HG02884 (cell line): ENCODE data around the gene MYH6.

Experiments used
- ATAC-seq: cut with Tn5 transposase; IDR thresholded peaks from one replicate; pipeline ENCODE4 v1.9.1; 2021; ENCODE audit warnings: mild to moderate bottlenecking, moderate library complexity; ENCODE audit not compliant: unreplicated experiment

Gene MYH6

GRCh38 chr14:23379366-23380196 is 28.5 kb downstream of the MYH6 start:
- no peak for ATAC-seq

GRCh38 chr14:23378612-23379220 is 29.4 kb downstream of the MYH6 start:
- ATAC-seq, result no peak

GRCh38 chr14:23377573-23378563 is 30.2 kb downstream of the MYH6 start:
- ATAC-seq, result no peak

GRCh38 chr14:23377198-23377550 is 30.9 kb downstream of the MYH6 start:
- ATAC-seq, result no peak

- ATAC-seq, result no peak
These were observed 31.4 kb downstream of the MYH6 start, which contains the start of gene CMTM5 for GRCh38 chr14:23376482-23377197. Gene CMTM5 (plus strand): TSS chr14:23377046. CDS start chr14:23377252, 206 bp downstream.

GRCh38 chr14:23375527-23376251 is 32.4 kb downstream of the MYH6 start:
- no peak for ATAC-seq

- no peak for ATAC-seq
These were observed 35.0 kb downstream of the MYH6 start for GRCh38 chr14:23373041-23373440.

GRCh38 chr14:23372509-23372908 is 35.6 kb downstream of the MYH6 start, which contains the start of gene IL25:
Gene IL25 (plus strand): TSS chr14:23372809.
- no peak for ATAC-seq

GRCh38 chr14:23371865-23372264 is 36.2 kb downstream of the MYH6 start:
- no peak for ATAC-seq

GRCh38 chr14:23370221-23370620 is 37.9 kb downstream of the MYH6 start:
- ATAC-seq, result no peak

- no peak for ATAC-seq
These were observed 41.6 kb downstream of the MYH6 start for GRCh38 chr14:23366426-23366921.

GRCh38 chr14:23365732-23366425 is 42.2 kb downstream of the MYH6 start:
- no peak for ATAC-seq

- no peak for ATAC-seq
These were observed 42.9 kb downstream of the MYH6 start, which contains the start of gene EFS for GRCh38 chr14:23365036-23365731. Gene EFS (minus strand): TSS chr14:23365172. CDS start chr14:23365025, 147 bp downstream.

- ATAC-seq, result no peak
These were observed 43.7 kb downstream of the MYH6 start for GRCh38 chr14:23364164-23365035.

- ATAC-seq, result no peak
These were observed 45.9 kb downstream of the MYH6 start for GRCh38 chr14:23362200-23362599.

- no peak for ATAC-seq
These were observed 46.3 kb downstream of the MYH6 start for GRCh38 chr14:23361763-23362162.

- ATAC-seq, result no peak
These were observed 46.8 kb downstream of the MYH6 start for GRCh38 chr14:23361320-23361719.
